Activated T-helper 17 cell treated with anti-CD3 and anti-CD28 coated beads, Interleukin-2, amount 50 U/mL, for 72 hours (primary cell): ENCODE data around the gene UFC1. TPM values are rescaled to one million over a fixed set of nuclear protein-coding genes. Genes with fewer than 3 reads are reported as not detected.
A peak's percentile ranks its signal among the peaks of the same experiment; 100 is the strongest.

ENCODE experiments used
- ATAC-seq: fragments of 150-1000 bp; cut with Tn5 transposase; replicated peaks from 2 replicates; pipeline ENCODE4 v1.10.0; 2021; ENCODE audit warnings: mild to moderate bottlenecking, moderate library complexity
- H3K27ac Mint-ChIP-seq: one replicate; pipeline ENCODE4 v1.8.0; 2022; ENCODE audit warnings: mixed read lengths
- H3K27me3 Mint-ChIP-seq: one replicate; pipeline ENCODE4 v1.8.0; 2022; ENCODE audit warnings: mixed read lengths
- H3K36me3 Mint-ChIP-seq: one replicate; pipeline ENCODE4 v1.8.0; 2022; ENCODE audit warnings: low read depth, mild to moderate bottlenecking, mixed read lengths
- H3K4me1 Mint-ChIP-seq: one replicate; pipeline ENCODE4 v1.8.0; 2022; ENCODE audit warnings: mixed read lengths
- H3K4me3 Mint-ChIP-seq: one replicate; pipeline ENCODE4 v1.8.0; 2022; ENCODE audit warnings: mild to moderate bottlenecking, mixed read lengths
- H3K9me3 Mint-ChIP-seq: one replicate; pipeline ENCODE4 v1.8.0; 2022; ENCODE audit warnings: mixed read lengths
- total RNA-seq, 2 donors: library from RNA; stranded (reverse); gene quantifications; one replicate each; pipeline ENCODE4 v1.2.3, GENCODE V29; 2022

Gene UFC1
- total RNA-seq, 2 donors from 2014 or later, result 184 to 209 TPM

DNA sequence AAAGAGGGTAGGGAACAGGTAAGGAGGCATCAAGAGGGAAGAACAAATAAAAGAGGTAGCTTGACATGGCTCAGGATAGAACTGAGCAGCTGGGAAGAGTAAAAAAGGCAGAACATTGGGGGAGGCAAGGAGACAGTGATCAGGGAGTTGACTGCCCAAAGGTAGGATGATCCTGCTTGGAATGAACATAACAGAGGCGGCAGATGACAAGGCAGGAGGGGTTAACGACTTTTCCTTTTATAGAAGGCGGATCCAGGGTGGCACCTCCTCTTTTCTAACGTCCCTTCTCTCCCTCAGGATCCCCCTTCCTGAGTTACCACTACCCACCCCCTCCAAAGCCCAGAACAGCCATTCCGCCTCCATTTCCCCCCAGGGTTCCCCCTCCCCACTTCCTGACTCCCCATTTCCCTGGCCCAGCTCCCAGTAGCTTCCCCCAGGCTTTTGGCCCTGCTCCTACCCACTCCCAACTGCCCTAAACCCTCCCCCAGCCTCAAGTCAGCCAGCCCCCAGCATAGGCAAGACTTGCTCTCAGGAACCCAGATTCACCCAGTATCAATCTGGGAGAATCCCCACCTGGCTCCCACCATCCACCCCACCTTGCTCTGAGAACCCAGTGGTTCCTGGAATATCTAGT, 45.8 kb downstream of the UFC1 start:
- Mint-ChIP-seq H3K4me3 (peak overlapping the region; percentile 86), H3K36me3 (peaks cover 24% of the 10 kb centered on the region), H3K27ac (peak overlapping the region; percentile 89), H3K27me3 (no peaks in the 10 kb centered on the region), H3K9me3 (no peaks in the 10 kb centered on the region), H3K4me1 (peaks cover 25% of the 10 kb centered on the region)
- no peak for ATAC-seq

DNA sequence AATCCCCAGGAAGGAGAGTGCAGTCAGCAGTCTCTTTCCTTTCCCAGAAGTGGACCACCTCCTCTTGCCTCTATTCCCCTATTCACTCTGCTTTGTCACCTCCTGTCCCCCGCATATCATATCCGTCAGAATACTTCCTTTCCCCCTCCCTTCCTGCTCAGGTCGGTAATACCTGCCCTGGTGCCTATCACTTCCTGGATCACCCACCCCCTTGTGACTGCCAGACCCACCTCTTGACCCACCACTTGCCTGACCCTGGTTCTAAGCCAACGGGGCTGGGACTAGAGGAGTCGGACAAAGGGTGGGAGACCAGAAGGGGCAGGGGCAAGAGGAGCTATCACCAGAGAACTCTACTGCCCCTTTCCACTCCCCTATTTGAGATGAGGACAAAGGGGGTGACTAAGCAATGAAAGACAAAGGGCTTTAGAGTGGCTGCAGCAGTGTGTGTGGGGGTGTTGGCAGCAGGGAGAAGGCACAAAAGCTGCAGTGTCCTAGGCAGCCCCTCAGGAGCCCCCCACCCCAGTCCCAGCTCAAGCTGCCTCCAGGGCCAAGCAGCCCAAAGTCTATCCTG, 46.7 kb downstream of the UFC1 start:
- peak; percentile 4 for ATAC-seq
- Mint-ChIP-seq H3K9me3 (no peaks in the 10 kb centered on the region), H3K27me3 (no peaks in the 10 kb centered on the region), H3K4me3 (peak overlapping the region; percentile 86), H3K36me3 (peaks cover 32% of the 10 kb centered on the region), H3K27ac (peak overlapping the region; percentile 89), H3K4me1 (peaks cover 31% of the 10 kb centered on the region)

DNA sequence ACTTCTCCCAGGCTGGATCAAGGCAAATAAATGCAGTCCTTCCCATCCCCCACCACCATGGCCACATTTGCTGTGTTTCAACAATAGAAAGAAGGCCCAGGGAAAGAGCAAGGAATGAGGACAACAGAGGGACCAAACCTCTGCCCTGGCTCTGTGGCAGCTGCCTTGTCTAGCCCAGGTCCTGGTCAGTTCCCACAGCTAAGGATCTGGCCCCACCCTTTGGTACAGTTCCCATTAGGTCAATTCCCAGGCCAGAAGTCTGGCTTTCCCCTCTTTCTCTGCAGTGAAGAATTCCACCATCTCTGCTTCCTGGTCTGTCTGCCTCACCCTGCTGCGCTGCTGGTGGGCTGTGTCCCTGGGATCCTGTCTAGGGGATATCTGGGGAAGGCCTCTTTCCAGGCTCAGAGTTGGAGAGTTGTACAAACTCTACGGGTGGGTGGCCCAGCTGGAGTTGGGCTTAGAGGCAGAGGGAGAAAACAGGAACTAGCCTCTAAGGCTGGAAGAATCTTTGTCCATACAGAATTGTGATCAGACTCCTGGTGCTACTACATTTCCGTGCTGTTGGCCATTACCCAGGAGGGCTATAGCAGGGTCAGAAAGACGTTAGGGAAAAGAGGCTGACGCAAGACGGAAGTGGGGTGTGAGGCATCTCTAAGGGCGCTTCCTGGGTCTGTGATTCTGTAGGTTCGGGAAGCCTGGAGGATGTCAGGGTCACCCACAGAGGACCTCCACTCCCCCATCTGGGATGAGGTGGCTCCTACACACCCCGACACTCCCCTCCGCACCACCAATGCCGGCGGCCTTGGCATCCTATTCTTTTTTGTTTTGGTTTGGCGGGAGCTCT, 47.4 kb downstream of the UFC1 start:
- H3K27me3 Mint-ChIP-seq, result no peaks in the 10 kb centered on the region
- H3K36me3 Mint-ChIP-seq, result peaks cover 40% of the 10 kb centered on the region
- peak overlapping the region; percentile 89 for H3K27ac Mint-ChIP-seq
- H3K9me3 Mint-ChIP-seq, result no peaks in the 10 kb centered on the region
- H3K4me3 Mint-ChIP-seq, result peak overlapping the region; percentile 86
- ATAC-seq, result no peak
- H3K4me1 Mint-ChIP-seq, result peaks cover 31% of the 10 kb centered on the region

DNA sequence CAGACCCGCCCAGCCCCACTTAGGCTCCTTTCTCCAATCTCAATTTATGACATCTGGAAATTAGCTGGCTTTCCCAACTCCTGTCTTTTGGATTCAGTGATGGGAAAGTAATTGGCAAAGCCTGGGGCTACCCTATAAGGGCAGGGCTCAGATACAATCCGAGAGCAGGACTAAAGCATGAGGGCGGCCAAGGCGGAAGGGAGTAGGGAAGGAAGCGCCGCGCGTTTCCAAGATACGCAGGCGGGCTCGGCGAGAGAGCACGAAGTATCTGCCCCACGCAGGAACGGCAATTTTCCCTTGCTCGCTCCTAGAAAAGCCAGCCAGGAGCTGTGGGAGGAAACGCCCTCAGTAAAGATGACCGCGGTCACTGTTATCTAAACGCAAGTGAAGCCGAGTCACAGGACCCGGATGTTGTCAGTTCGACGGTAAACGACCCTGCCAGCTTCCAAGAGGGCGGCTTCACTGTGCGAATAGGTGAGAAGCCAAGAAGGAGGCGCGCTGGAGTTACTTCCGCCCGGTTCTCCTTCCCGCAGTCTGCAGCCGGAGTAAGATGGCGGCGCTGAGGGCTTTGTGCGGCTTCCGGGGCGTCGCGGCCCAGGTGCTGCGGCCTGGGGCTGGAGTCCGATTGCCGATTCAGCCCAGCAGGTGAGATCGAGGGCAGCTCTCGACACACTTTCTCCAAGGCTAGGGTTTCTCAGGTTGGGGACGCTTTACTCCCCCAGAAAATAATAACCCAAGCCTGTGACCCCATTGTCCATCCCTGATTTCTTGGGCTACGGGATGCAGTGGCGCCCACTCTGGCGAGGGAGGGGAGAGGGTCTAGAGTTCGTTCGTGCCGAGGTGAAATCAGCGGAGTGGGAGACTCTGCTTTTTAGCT, 48.3 kb downstream of the UFC1 start, which contains the start of gene NDUFS2:
TSS of gene NDUFS2 (plus strand) at position 532 of the 877 bp plus-strand sequence. CDS start at position 551, 19 bp downstream.
- Mint-ChIP-seq H3K9me3 (no peaks in the 10 kb centered on the region), H3K4me3 (peak within 1 kb of the TSS; percentile 86), H3K27me3 (no peaks in the 10 kb centered on the region), H3K27ac (peak within 1 kb of the TSS; percentile 89), H3K36me3 (peaks cover 48% of the 10 kb centered on the region), H3K4me1 (peaks cover 31% of the 10 kb centered on the region)
- peak; percentile 99 for ATAC-seq

DNA sequence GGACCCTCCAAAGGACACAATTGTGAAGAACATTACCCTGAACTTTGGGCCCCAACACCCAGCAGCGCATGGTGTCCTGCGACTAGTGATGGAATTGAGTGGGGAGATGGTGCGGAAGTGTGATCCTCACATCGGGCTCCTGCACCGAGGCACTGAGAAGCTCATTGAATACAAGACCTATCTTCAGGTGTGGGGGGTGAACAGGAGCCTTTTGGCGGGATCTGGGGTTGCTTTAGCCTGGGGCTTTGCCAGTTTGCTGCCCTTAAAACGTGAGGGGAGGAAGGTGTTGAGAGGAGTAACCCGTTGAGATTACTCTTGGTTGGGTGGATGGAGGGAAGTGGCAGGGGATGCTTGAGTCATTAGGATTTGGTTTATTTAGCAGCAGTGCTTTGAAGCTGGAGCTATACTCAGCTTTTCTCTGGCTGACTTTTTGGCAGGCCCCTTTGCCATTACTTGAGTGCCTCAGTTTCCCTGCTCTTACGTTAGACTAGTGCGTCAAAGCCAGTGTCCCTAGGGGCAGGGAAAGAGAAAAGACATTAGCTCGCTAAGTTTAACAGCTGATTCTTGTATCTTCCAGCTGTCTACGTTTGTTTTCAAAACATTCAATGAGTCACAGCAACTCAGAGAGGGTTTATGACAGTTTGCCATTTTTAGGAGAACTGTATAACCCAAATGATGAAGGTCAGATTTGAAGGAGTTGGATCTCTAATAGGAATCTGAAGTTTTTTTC, 52.8 kb downstream of the UFC1 start:
- Mint-ChIP-seq H3K4me1 (peaks cover 21% of the 10 kb centered on the region), H3K9me3 (no peaks in the 10 kb centered on the region), H3K4me3 (no peak overlapping the region), H3K27me3 (no peaks in the 10 kb centered on the region), H3K36me3 (peaks cover 93% of the 10 kb centered on the region), H3K27ac (peak overlapping the region; percentile 72)
- ATAC-seq, result no peak

DNA sequence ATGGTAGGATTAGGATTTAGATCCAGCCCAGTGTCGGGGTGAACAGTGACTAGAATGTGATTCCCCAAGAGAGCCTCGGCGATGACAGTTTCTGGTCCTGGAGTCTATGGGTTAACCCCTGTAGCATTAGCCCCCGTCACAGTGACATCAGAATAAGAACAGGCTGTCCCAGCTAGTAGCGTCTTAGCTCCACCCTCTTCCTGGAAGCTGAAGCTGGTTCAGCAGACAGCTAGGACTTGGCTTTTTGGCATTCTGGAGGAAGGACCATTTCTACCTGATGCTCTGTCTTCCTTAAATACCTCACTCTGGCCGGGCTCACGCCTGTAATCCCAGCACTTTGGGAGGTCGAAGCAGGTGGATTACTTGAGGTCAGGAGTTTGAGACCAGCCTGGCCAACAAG, 53.4 kb downstream of the UFC1 start:
- Mint-ChIP-seq H3K9me3 (no peaks in the 10 kb centered on the region), H3K27ac (no peak overlapping the region), H3K27me3 (no peaks in the 10 kb centered on the region), H3K36me3 (peaks cover 97% of the 10 kb centered on the region), H3K4me3 (no peak overlapping the region), H3K4me1 (peaks cover 21% of the 10 kb centered on the region)
- no peak for ATAC-seq

Other genes starting within 250 kb of the UFC1 start
- gene ITLN2, start 199.2 kb upstream of the UFC1 start, total RNA-seq, result not detected
- 100 to 1,000 TPM in 1 of 2 donors, 10 to 100 TPM in 1; 13.0 to 110 TPM for gene F11R, start 132.8 kb upstream of the UFC1 start, total RNA-seq
- 100 to 1,000 TPM in 1 of 2 donors, 10 to 100 TPM in 1; 38.7 to 119 TPM for gene TSTD1, start 115.0 kb upstream of the UFC1 start, total RNA-seq
- 10 to 100 TPM; 51.6 to 66.9 TPM for gene USF1, start 108.0 kb upstream of the UFC1 start, total RNA-seq
- 100 to 1,000 TPM; 180 to 207 TPM for gene ARHGAP30, start 84.1 kb upstream of the UFC1 start, total RNA-seq
- under 1 TPM; 0.22 to 0.32 TPM for gene NECTIN4, start 64.4 kb upstream of the UFC1 start, total RNA-seq
- gene KLHDC9, start 55.6 kb upstream of the UFC1 start, total RNA-seq, result not detected
- gene PFDN2, start 35.9 kb upstream of the UFC1 start, total RNA-seq, result 100 to 1,000 TPM in 1 of 2 donors, 10 to 100 TPM in 1; 72.1 to 107 TPM
- 10 to 100 TPM; 38.9 to 74.6 TPM for gene NIT1, start 35.9 kb upstream of the UFC1 start, total RNA-seq
- gene DEDD, start 21.3 kb upstream of the UFC1 start, total RNA-seq, result 10 to 100 TPM; 39.9 to 41.3 TPM
- gene USP21, start 5.5 kb downstream of the UFC1 start, total RNA-seq, result 10 to 100 TPM; 28.6 to 30.1 TPM
- 10 to 100 TPM; 27.3 to 44.9 TPM for gene PPOX, start 12.4 kb downstream of the UFC1 start, total RNA-seq
- gene B4GALT3, start 23.5 kb downstream of the UFC1 start, total RNA-seq, result 10 to 100 TPM; 55.7 to 60.9 TPM
- 1 to 10 TPM; 2.2 to 3.1 TPM for gene ADAMTS4, start 45.1 kb downstream of the UFC1 start, total RNA-seq
- gene NDUFS2, start 48.4 kb downstream of the UFC1 start, total RNA-seq, result 100 to 1,000 TPM in 1 of 2 donors, 10 to 100 TPM in 1; 96.5 to 102 TPM
- 1 to 10 TPM; 1.1 to 2.2 TPM for gene FCER1G, start 61.3 kb downstream of the UFC1 start, total RNA-seq
- gene APOA2, start 69.7 kb downstream of the UFC1 start, total RNA-seq, result not detected
- gene TOMM40L, start 72.1 kb downstream of the UFC1 start, total RNA-seq, result 10 to 100 TPM in 1 of 2 donors, 1 to 10 TPM in 1; 9.2 to 20.2 TPM
- not detected for gene NR1I3, start 84.2 kb downstream of the UFC1 start, total RNA-seq
- under 1 TPM; 0.86 to 0.90 TPM for gene PCP4L1, start 104.8 kb downstream of the UFC1 start, total RNA-seq
- 10 to 100 TPM in 1 of 2 donors, 1 to 10 TPM in 1; 4.9 to 12.1 TPM for gene MPZ, start 156.0 kb downstream of the UFC1 start, total RNA-seq
- 100 to 1,000 TPM; 144 to 222 TPM for gene SDHC, start 160.4 kb downstream of the UFC1 start, total RNA-seq
- gene CFAP126, start 213.9 kb downstream of the UFC1 start, total RNA-seq, result 1 to 10 TPM in 1 of 2 donors, not detected in 1; 2.7 TPM